ENCODE results near the gene DBNDD1. TPM values are rescaled to one million over a fixed set of nuclear protein-coding genes. Genes with fewer than 3 reads are reported as not detected.

Gene DBNDD1
- total RNA-seq, 1 donor from 2014 or later: 11.6 TPM

DNA sequence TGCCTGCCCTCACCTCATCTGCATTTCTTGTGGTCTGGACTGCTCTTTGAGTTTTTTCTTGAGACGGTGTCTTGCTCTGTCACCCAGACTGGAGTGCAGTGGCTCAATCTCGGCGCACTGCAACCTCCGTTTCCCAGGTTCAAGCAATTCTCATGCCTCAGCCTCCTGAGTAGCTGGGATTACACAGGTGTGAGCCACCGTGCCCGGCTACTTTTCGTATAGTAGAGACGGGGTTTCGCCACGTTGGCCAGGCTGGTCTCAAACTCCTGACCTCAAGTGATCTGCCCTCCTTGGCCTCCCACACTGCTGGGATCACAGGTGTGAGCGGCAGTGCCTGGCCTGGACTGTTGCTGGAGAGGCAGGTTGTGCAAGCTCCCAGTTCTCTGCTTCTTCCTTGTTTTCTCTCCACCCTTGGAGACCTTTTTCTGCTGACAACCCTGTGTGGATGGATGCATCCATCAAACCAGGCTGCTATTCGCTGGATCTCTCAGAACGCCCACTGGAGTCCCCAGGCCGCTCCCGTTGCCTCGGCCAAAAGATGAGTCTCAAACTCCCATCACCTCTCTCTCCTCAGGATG, 22.7 kb upstream of the DBNDD1 start:
- Mint-ChIP-seq H3K27me3 (no peaks in the 10 kb centered on the region), H3K9me3 (no peaks in the 10 kb centered on the region), H3K4me1 (ENCODE audit: unreplicated experiment) (peaks cover 4% of the 10 kb centered on the region), H3K27ac (no peak overlapping the region), H3K36me3 (peaks cover under 1% of the 10 kb centered on the region), H3K4me3 (no peak overlapping the region)
- DNase-seq (ENCODE audit: extremely low spot score, unreplicated experiment): no peak
- TF ChIP-seq, protein P1, sequence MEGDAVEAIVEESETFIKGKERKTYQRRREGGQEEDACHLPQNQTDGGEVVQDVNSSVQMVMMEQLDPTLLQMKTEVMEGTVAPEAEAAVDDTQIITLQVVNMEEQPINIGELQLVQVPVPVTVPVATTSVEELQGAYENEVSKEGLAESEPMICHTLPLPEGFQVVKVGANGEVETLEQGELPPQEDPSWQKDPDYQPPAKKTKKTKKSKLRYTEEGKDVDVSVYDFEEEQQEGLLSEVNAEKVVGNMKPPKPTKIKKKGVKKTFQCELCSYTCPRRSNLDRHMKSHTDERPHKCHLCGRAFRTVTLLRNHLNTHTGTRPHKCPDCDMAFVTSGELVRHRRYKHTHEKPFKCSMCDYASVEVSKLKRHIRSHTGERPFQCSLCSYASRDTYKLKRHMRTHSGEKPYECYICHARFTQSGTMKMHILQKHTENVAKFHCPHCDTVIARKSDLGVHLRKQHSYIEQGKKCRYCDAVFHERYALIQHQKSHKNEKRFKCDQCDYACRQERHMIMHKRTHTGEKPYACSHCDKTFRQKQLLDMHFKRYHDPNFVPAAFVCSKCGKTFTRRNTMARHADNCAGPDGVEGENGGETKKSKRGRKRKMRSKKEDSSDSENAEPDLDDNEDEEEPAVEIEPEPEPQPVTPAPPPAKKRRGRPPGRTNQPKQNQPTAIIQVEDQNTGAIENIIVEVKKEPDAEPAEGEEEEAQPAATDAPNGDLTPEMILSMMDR (conservative IDR thresholded peaks at IDR 0.05): no peak

DNA sequence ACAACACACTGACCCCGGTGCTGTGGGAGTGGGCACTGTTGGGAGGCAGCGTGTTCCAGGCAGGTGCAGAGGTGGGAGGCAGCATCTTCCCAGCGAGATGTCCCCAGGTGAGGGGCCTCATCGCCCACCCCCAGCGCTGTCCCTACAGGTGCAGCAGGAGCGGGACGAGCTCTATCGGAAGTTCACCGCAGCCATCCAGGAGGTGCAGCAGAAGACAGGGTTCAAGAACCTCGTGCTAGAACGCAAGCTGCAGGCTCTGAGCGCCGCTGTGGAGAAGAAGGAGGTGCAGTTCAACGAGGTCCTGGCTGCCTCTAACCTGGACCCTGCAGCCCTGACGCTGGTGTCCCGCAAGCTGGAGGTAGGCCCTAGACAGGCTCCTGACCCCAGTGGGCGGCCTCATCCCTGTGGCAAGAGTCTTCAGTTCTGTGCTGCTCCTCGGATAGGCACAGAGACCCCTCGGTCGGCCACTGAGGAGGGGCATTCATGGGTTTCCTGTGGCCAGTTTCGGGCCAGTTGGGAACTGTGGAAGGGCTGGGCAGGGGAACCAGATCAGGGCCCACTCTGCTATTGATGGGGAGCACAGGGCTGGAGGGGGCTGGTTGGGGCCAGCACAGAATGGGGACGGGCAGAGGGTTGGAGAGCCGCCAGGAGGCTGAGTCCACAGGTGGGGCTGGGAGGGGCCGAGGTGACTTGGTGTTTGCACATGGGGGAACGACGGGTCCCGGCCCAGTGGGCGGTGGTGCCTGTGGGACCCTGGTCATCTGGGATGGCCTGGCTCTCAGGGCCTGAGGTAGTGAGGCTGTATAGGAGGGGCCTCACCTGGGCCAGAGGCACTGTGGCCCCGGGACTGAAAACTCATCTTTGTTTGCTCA, 21.1 kb upstream of the DBNDD1 start:
- H3K27me3 Mint-ChIP-seq: no peaks in the 10 kb centered on the region
- no peak overlapping the region for H3K27ac Mint-ChIP-seq
- TF ChIP-seq, protein P1 (conservative IDR thresholded peaks at IDR 0.05): no peak
- peaks cover 2% of the 10 kb centered on the region for H3K4me1 Mint-ChIP-seq (ENCODE audit: unreplicated experiment)
- no peak overlapping the region for H3K4me3 Mint-ChIP-seq
- peaks cover 12% of the 10 kb centered on the region for H3K36me3 Mint-ChIP-seq
- no peak for DNase-seq (ENCODE audit: extremely low spot score, unreplicated experiment)
- H3K9me3 Mint-ChIP-seq: no peaks in the 10 kb centered on the region

GRCh38 chr16:90037276-90037675, 18.0 kb upstream of the DBNDD1 start:
- peaks cover 24% of the 10 kb centered on the region for H3K36me3 Mint-ChIP-seq
- no peak overlapping the region for H3K27ac Mint-ChIP-seq

DNA sequence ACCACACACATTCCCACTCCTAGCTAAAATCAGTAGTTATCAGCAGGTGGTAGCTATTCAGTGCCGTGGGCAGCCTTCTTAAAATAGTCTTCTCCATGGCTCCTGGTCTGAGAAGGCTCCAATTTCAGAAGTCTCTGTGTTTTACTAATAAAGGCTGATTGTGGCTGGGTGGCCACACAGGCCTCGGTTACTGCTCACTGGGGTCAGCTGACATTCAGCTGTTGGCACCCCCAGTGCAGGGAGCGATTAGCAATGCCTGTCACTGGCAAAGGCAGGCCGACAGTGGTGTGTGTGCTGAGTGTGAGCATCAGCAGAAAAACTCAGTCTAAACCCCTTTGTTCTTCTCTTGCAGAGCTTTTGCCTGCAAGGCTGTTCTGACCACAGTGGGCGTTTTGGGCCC, 16.6 kb upstream of the DBNDD1 start:
- DNase-seq (ENCODE audit: extremely low spot score, unreplicated experiment): no peak
- Mint-ChIP-seq H3K27me3 (peaks cover 10% of the 10 kb centered on the region), H3K27ac (no peak overlapping the region), H3K4me3 (no peak overlapping the region), H3K36me3 (peaks cover 30% of the 10 kb centered on the region), H3K4me1 (ENCODE audit: unreplicated experiment) (peaks cover 4% of the 10 kb centered on the region), H3K9me3 (no peaks in the 10 kb centered on the region)
- TF ChIP-seq, protein P1 (conservative IDR thresholded peaks at IDR 0.05): no peak

More at GRCh38 chr16:90037276-90037675, 18.0 kb upstream of the DBNDD1 start:
- Mint-ChIP-seq H3K4me1 (ENCODE audit: unreplicated experiment) (peaks cover 4% of the 10 kb centered on the region), H3K27me3 (peaks cover 2% of the 10 kb centered on the region), H3K9me3 (no peaks in the 10 kb centered on the region), H3K4me3 (no peak overlapping the region)
- TF ChIP-seq, protein P1 (conservative IDR thresholded peaks at IDR 0.05): no peak
- no peak for DNase-seq (ENCODE audit: extremely low spot score, unreplicated experiment)

GRCh38 chr16:90034504-90034903, 15.2 kb upstream of the DBNDD1 start:
- Mint-ChIP-seq H3K4me1 (ENCODE audit: unreplicated experiment) (peaks cover 4% of the 10 kb centered on the region), H3K27me3 (peaks cover 10% of the 10 kb centered on the region), H3K9me3 (no peaks in the 10 kb centered on the region), H3K36me3 (peaks cover 30% of the 10 kb centered on the region), H3K27ac (no peak overlapping the region), H3K4me3 (no peak overlapping the region)
- TF ChIP-seq, protein P1 (conservative IDR thresholded peaks at IDR 0.05): no peak
- DNase-seq (ENCODE audit: extremely low spot score, unreplicated experiment): no peak

Data from type B pancreatic cell (in vitro differentiated cells).